ENCODE measurements around the gene RPS19.

Gene RPS19

GRCh38 chr19:41903193-41903953 is 43.3 kb downstream of the RPS19 start:
- TF ChIP-seq REST (IDR thresholded peaks at IDR 0.05; ENCODE audit: insufficient read depth in 1 of 2, low read depth in 2 of 2, low read length in 2 of 2) (no peak), TAF1 (IDR thresholded peaks at IDR 0.05; ENCODE audit: borderline replicate concordance, insufficient read depth, low read length) (no peak), FOXP2 (optimal IDR thresholded peaks at IDR 0.05; ENCODE audit: borderline replicate concordance, extremely low read depth, extremely low read length, insufficient read depth) (no peak), POLR2AphosphoS5 (IDR thresholded peaks at IDR 0.05; ENCODE audit: low read depth, low read length) (no peak), SIN3A (IDR thresholded peaks at IDR 0.05; ENCODE audit: borderline replicate concordance, insufficient read depth, low read length) (no peak)

DNA sequence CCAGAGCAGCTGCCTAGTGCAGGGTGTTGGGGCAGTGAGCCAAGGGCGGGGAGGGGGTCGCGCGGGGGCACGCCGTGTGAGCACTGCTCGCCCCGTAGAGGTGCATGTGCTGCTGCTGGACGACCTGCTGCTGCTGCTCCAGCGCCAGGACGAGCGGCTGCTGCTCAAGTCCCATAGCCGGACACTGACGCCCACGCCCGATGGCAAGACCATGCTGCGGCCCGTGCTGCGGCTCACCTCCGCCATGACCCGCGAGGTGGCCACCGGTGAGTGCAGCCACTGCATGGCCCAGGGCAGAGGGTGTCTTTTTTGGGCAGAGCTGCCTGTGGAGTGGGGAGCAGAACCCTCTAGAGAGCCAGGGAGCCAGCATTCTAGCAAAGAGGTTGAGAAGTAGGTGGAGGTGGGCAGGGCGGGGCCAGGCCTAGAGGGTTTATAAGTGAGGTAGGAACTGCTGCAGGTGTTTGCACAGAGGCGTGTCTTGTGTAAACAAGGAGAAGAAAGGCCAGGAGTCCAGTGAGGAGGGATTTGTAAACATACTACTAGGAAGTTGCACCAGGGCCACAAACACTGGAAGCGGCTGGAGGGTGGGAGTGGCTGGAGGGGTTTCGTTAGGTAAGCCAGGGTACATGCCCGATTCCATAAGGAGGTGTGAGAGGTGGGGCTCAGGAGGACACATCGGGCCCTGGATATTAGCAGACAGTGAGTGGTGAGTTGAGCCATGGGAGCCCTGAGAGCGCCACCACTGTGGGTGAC is 44.2 kb downstream of the RPS19 start:
- no peak for TF ChIP-seq TAF1 (IDR thresholded peaks at IDR 0.05; ENCODE audit: borderline replicate concordance, insufficient read depth, low read length)
- no peak for TF ChIP-seq SIN3A (IDR thresholded peaks at IDR 0.05; ENCODE audit: borderline replicate concordance, insufficient read depth, low read length)
- TF ChIP-seq POLR2AphosphoS5 (IDR thresholded peaks at IDR 0.05; ENCODE audit: low read depth, low read length), result no peak
- TF ChIP-seq FOXP2 (optimal IDR thresholded peaks at IDR 0.05; ENCODE audit: borderline replicate concordance, extremely low read depth, extremely low read length, insufficient read depth), result no peak
- TF ChIP-seq REST (IDR thresholded peaks at IDR 0.05; ENCODE audit: insufficient read depth in 1 of 2, low read depth in 2 of 2, low read length in 2 of 2), result no peak

DNA sequence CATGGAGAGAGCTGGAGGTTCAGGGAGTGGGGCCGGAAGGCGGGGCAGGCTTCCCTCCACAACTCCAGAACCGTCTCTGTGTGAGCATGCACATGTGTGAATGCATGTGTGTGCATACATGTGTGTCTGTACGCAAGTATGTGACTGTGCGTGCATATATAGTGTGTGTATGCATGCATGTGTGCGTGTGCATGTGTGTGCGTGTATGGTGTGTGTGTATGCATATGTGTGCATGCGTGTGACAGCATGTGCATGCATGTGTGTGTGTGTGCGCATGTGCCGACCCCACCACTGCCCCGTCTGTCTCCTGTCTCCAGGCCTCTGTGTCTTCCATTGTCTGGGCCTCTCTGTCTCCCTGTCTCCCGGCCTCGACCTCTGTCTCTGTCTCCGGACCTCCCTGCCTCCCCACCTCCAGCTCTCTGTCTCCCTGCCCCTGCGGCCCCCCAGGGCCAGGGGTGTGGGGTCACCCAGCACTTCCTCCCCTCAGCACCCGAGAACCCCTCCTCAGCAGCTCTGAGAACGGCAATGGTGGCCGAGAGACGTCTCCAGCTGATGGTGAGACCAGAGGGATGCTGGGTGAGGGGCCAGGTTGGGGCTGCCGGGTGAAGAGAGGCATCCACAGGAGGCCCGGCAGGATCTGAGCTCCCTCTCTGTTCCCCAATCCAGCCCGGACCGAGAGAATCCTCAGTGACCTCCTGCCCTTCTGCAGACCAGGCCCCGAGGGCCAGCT is 45.4 kb downstream of the RPS19 start:
- TF ChIP-seq FOXP2 (optimal IDR thresholded peaks at IDR 0.05; ENCODE audit: borderline replicate concordance, extremely low read depth, extremely low read length, insufficient read depth) (no peak), REST (IDR thresholded peaks at IDR 0.05; ENCODE audit: insufficient read depth in 1 of 2, low read depth in 2 of 2, low read length in 2 of 2) (no peak), TAF1 (IDR thresholded peaks at IDR 0.05; ENCODE audit: borderline replicate concordance, insufficient read depth, low read length) (no peak), POLR2AphosphoS5 (IDR thresholded peaks at IDR 0.05; ENCODE audit: low read depth, low read length) (no peak), SIN3A (IDR thresholded peaks at IDR 0.05; ENCODE audit: borderline replicate concordance, insufficient read depth, low read length) (no peak)

GRCh38 chr19:41906271-41906670 is 46.2 kb downstream of the RPS19 start:
- TF ChIP-seq REST (IDR thresholded peaks at IDR 0.05; ENCODE audit: insufficient read depth in 1 of 2, low read depth in 2 of 2, low read length in 2 of 2) (no peak), FOXP2 (optimal IDR thresholded peaks at IDR 0.05; ENCODE audit: borderline replicate concordance, extremely low read depth, extremely low read length, insufficient read depth) (no peak)
